ENCODE measurements around the gene TRIM2. TPM values are rescaled to one million over a fixed set of nuclear protein-coding genes. Genes with fewer than 3 reads are reported as not detected.

Gene TRIM2
- total RNA-seq, 1 experiment from 2014 or later, result 87.0 TPM

DNA sequence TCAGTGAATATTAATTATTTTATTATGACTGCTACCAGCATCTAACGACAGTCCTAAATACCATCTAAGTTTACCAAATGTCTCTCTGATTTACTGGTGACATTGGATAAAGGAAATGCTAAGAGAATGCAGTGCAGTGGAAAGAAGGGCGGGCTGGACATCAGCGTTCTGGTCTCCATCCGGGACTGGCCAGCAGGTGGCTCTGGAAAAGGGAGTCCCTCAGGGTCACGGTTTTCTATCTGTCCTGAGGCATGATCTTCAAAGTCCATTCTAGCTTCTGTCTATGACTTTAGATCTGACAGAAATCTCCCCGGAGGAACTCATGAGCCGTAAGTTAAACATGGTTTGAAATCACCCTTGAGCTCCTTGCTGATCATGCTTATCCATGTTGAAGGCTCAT is 3.3 kb downstream of the TRIM2 start:
- H3K9me3 ChIP-seq (ENCODE audit: insufficient read depth, low read depth), result no peaks in the 10 kb centered on the region
- H2AFZ ChIP-seq, result no peak overlapping the region
- peaks cover 17% of the 10 kb centered on the region; the same call in 1 of the 2 replicates for H3F3A ChIP-seq (ENCODE audit: insufficient read depth, low read depth)
- ChIA-PET CTCF (no interaction called here), POLR2A (ENCODE audit: unreplicated experiment) (interaction anchor here (0.6 kb wide), 1 partner anchor 74 kb away, joined by 3 read pairs; no protein-coding TSS in a partner anchor)
- no peaks in the 10 kb centered on the region for H3K27me3 ChIP-seq (ENCODE audit: insufficient read depth, low read depth)
- TF ChIP-seq, protein P1, sequence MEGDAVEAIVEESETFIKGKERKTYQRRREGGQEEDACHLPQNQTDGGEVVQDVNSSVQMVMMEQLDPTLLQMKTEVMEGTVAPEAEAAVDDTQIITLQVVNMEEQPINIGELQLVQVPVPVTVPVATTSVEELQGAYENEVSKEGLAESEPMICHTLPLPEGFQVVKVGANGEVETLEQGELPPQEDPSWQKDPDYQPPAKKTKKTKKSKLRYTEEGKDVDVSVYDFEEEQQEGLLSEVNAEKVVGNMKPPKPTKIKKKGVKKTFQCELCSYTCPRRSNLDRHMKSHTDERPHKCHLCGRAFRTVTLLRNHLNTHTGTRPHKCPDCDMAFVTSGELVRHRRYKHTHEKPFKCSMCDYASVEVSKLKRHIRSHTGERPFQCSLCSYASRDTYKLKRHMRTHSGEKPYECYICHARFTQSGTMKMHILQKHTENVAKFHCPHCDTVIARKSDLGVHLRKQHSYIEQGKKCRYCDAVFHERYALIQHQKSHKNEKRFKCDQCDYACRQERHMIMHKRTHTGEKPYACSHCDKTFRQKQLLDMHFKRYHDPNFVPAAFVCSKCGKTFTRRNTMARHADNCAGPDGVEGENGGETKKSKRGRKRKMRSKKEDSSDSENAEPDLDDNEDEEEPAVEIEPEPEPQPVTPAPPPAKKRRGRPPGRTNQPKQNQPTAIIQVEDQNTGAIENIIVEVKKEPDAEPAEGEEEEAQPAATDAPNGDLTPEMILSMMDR (conservative IDR thresholded peaks at IDR 0.05), result no peak
- no peak for TF ChIP-seq EZH2 (IDR thresholded peaks at IDR 0.05; ENCODE audit: low read depth)
- peaks cover 72% of the 10 kb centered on the region for H3K79me2 ChIP-seq (ENCODE audit: low read depth)
- peaks cover 15% of the 10 kb centered on the region for H3K4me1 ChIP-seq (replicated peaks; ENCODE audit: insufficient read depth)
- H3K27ac ChIP-seq, result no peak overlapping the region
- no peak for DNase-seq
- BruUV-seq (replicated peaks), result no TSS peak
- no peak overlapping the region for H3K4me2 ChIP-seq
- intact Hi-C loops (cut with micrococcal nuclease; ENCODE audit: unreplicated experiment), result loop anchor here (5.0 to 10.0 kb wide), 4 partner anchors 65 to 213 kb away; no protein-coding TSS in a partner anchor
- H4K20me1 ChIP-seq (ENCODE audit: insufficient read depth), result no peaks in the 10 kb centered on the region
- H3K36me3 ChIP-seq (ENCODE audit: low read depth), result no peaks in the 10 kb centered on the region
- H3K9me2 ChIP-seq (ENCODE audit: insufficient read depth), result no peaks in the 10 kb centered on the region
- no peak overlapping the region for H3K4me3 ChIP-seq

DNA sequence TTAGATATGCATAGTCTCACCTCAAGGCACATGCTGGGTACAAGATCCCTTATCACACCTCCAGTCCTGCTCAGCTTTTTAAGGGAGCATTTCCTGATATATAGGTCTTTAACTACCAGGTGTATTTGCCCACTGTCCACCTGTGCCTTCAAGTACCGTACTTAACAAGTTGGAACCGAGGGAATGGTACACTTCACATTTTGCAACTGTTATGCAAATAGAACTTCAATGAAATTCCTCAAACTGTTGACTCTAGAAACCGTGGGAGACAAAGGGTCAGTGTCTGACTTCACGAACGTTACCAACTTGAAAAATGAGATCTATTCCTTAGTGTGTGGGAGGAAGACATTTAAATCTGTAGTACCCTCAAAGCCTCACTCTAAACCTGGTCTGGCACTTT is 5.2 kb downstream of the TRIM2 start:
- POLR2A ChIA-PET (ENCODE audit: unreplicated experiment), result no interaction called here

DNA sequence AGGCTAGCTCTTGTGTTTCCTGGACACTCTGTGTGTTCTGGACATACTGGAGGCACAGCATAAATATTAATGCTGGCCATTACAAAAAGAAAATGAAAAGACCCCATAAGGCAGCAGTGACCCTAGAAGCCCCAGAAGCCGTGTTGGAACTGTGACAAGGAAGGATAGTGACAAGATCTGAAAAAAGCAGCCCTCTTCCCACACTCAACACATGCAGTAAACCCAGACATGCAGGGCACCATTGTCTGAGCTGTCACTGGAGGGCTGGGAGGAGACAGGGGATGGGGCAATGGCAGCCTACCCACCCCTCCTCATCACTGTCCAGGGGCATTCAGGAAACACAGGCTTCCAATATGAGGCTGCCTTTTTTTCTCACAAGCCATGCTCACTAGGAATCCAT is 6.5 kb downstream of the TRIM2 start:
- H4K20me1 ChIP-seq (ENCODE audit: insufficient read depth), result no peaks in the 10 kb centered on the region
- TF ChIP-seq, protein P1 (conservative IDR thresholded peaks at IDR 0.05), result no peak
- TF ChIP-seq EZH2 (IDR thresholded peaks at IDR 0.05; ENCODE audit: low read depth), result no peak
- no peak overlapping the region for H3K4me2 ChIP-seq
- no peak overlapping the region for H3K27ac ChIP-seq
- no peaks in the 10 kb centered on the region for H3K27me3 ChIP-seq (ENCODE audit: insufficient read depth, low read depth)
- no peaks in the 10 kb centered on the region for H3K36me3 ChIP-seq (ENCODE audit: low read depth)
- H3F3A ChIP-seq (ENCODE audit: insufficient read depth, low read depth), result 0 out of 2 replicates have a peak, but pooled peaks cover 3% of the 10 kb centered on the region
- peaks cover 20% of the 10 kb centered on the region for H3K4me1 ChIP-seq (replicated peaks; ENCODE audit: insufficient read depth)
- no peak overlapping the region for H2AFZ ChIP-seq
- H3K79me2 ChIP-seq (ENCODE audit: low read depth), result peaks cover 79% of the 10 kb centered on the region
- no peaks in the 10 kb centered on the region for H3K9me3 ChIP-seq (ENCODE audit: insufficient read depth, low read depth)
- H3K4me3 ChIP-seq, result no peak overlapping the region
- intact Hi-C loops (cut with micrococcal nuclease; ENCODE audit: unreplicated experiment), result no loop called here
- ChIA-PET POLR2A (ENCODE audit: unreplicated experiment) (no interaction called here), CTCF (no interaction called here)
- no peak for DNase-seq
- BruUV-seq (replicated peaks), result no TSS peak
- H3K9me2 ChIP-seq (ENCODE audit: insufficient read depth), result no peaks in the 10 kb centered on the region

More for the DNA sequence above, 5.2 kb downstream of the TRIM2 start:
- Histone ChIP-seq H3K79me2 (ENCODE audit: low read depth) (peaks cover 82% of the 10 kb centered on the region), H3K27me3 (ENCODE audit: insufficient read depth, low read depth) (no peaks in the 10 kb centered on the region), H3K9me3 (ENCODE audit: insufficient read depth, low read depth) (no peaks in the 10 kb centered on the region), H2AFZ (no peak overlapping the region), H3K4me3 (no peak overlapping the region), H4K20me1 (ENCODE audit: insufficient read depth) (no peaks in the 10 kb centered on the region), H3K27ac (no peak overlapping the region), H3K9me2 (ENCODE audit: insufficient read depth) (no peaks in the 10 kb centered on the region), H3K4me2 (no peak overlapping the region), H3K4me1 (replicated peaks; ENCODE audit: insufficient read depth) (peaks cover 15% of the 10 kb centered on the region), H3K36me3 (ENCODE audit: low read depth) (no peaks in the 10 kb centered on the region), H3F3A (ENCODE audit: insufficient read depth, low read depth) (peaks cover 15% of the 10 kb centered on the region; the same call in 1 of the 2 replicates)
- intact Hi-C loops (cut with micrococcal nuclease; ENCODE audit: unreplicated experiment), result loop anchor here (5.0 to 10.0 kb wide), 4 partner anchors 67 to 215 kb away; no protein-coding TSS in a partner anchor
- DNase-seq, result no peak
- BruUV-seq (replicated peaks), result no TSS peak
- TF ChIP-seq, protein P1 (conservative IDR thresholded peaks at IDR 0.05), result no peak
- TF ChIP-seq EZH2 (IDR thresholded peaks at IDR 0.05; ENCODE audit: low read depth), result no peak
- CTCF ChIA-PET, result no interaction called here

Data from PC-9 (cell line).